Left lung (tissue), 10 donors: ENCODE measurements around the gene POMC. TPM values are rescaled to one million over a fixed set of nuclear protein-coding genes. Genes with fewer than 3 reads are reported as not detected.

Experiments
- ATAC-seq: fragments of 200-7000 bp; cut with Tn5 transposase; one replicate; pipeline ENCODE4 v1.9.1; 2020; ENCODE audit warnings: moderate library complexity
- DNase-seq, 4 donors: peaks; one replicate each; pipeline ENCODE4 v3.0.0-alpha.2; 2013 to 2020
- H3K27ac ChIP-seq, 2 donors: fragments of 200-600 bp; sonication (generic) in 1 of 2; one replicate each; pipeline versions ENCODE4 v1.5.0 to v1.8.0; 2020 to 2021
- H3K27me3 ChIP-seq, 2 donors: fragments of 200-600 bp; sonication (generic) in 1 of 2; one replicate each; pipeline versions ENCODE4 v1.5.0 to v1.8.0; 2020 to 2021
- H3K36me3 ChIP-seq, 2 donors: fragments of 200-600 bp; sonication (generic) in 1 of 2; one replicate each; pipeline versions ENCODE4 v1.5.0 to v1.8.0; 2020 to 2021
- H3K4me1 ChIP-seq, 2 donors: fragments of 200-600 bp; one replicate each; pipeline ENCODE4 v1.8.0; 2021
- H3K4me3 ChIP-seq, 2 donors: fragments of 200-600 bp; sonication (generic) in 1 of 2; one replicate each; pipeline versions ENCODE4 v1.5.0 to v1.8.0; 2020 to 2021; ENCODE audit warnings: mild to moderate bottlenecking in 1 of 2
- H3K9me3 ChIP-seq, 2 donors: fragments of 200-600 bp; sonication (generic) in 1 of 2; one replicate each; pipeline versions ENCODE4 v1.5.0 to v1.8.0; 2020 to 2021
- CTCF ChIP-seq, 2 donors: fragments of 200-600 bp; sonication (generic) in 1 of 2; IDR thresholded peaks; one replicate each; pipeline versions ENCODE4 v1.5.0 to v1.8.0; 2021; ENCODE audit warnings: antibody characterized with exemption in 2 of 2
- intact Hi-C, 2 donors: fragments of 100-400 bp; cut with DNase I; formaldehyde crosslinking; loops; one replicate each; pipeline versions ENCODE4 v1.11.2 to v1.14.2; 2022
- polyA plus RNA-seq, 6 donors: library from polyadenylated mRNA; unstranded; fragments of 120-200 nt; gene quantifications; one replicate each; pipeline ENCODE4 v1.2.1, GENCODE V29; 2013; ENCODE audit not compliant: insufficient read length in 6 of 6
- total RNA-seq, 2 donors: library from RNA; stranded (reverse); fragmentation: NEBNext Ultra II Directional; extraction: Animal tissue kit (Norgen Biotek cat#: 25700); gene quantifications; one replicate each; pipeline ENCODE4 v1.2.1, GENCODE V29; 2021
- donor health status: DM: no; HTN: yes; CAD: no.
- donor health status: DM: no; HTN: no; CAD: no.

POMC gene
- total and polyA plus RNA-seq, 8 donors = 0.74 to 3.7 (median 1.8) TPM

- H3K9me3 ChIP-seq = no peaks in the 10 kb centered on the region
- H3K27ac ChIP-seq = peak overlapping the region in 1 of 2 donors; percentile 71
Measured at GRCh38 chr2:25161055-25161781, 7.2 kb downstream of the POMC start.

GRCh38 chr2:25160376-25160775 is 8.0 kb downstream of the POMC start:
- Histone ChIP-seq H3K4me1 (no peaks in the 10 kb centered on the region), H3K36me3 (no peaks in the 10 kb centered on the region), H3K27me3 (peaks cover 0 to 38% of the 10 kb centered on the region in 2 donors), H3K9me3 (no peaks in the 10 kb centered on the region), H3K27ac (no peak overlapping the region), H3K4me3 (no peak overlapping the region)
- TF ChIP-seq CTCF (IDR thresholded peaks at IDR 0.05) = no peak
- DNase-seq (no peak), ATAC-seq (no peak)
- intact Hi-C loops = no loop called here

More at GRCh38 chr2:25161055-25161781, 7.2 kb downstream of the POMC start:
- ATAC-seq (peak; percentile 76), DNase-seq (peak in 3 of 4 donors; percentile 55 to 90 (median 75))
- Histone ChIP-seq H3K4me1 (no peaks in the 10 kb centered on the region), H3K4me3 (peak overlapping the region; percentile 32 to 48), H3K36me3 (no peaks in the 10 kb centered on the region), H3K27me3 (peaks cover 6 to 47% of the 10 kb centered on the region in 2 donors)
- intact Hi-C loops = no loop called here
- TF ChIP-seq CTCF (IDR thresholded peaks at IDR 0.05) = no peak

GRCh38 chr2:25159949-25160348 is 8.4 kb downstream of the POMC start:
- no peak overlapping the region for H3K27ac ChIP-seq
- ATAC-seq (no peak), DNase-seq (peak in 2 of 4 donors; percentile 31 to 64)
- intact Hi-C loops = no loop called here
- H3K4me3 ChIP-seq = no peak overlapping the region
- no peak for TF ChIP-seq CTCF (IDR thresholded peaks at IDR 0.05)
- no peaks in the 10 kb centered on the region for H3K36me3 ChIP-seq
- no peaks in the 10 kb centered on the region for H3K4me1 ChIP-seq
- peaks cover 0 to 34% of the 10 kb centered on the region in 2 donors for H3K27me3 ChIP-seq
- no peaks in the 10 kb centered on the region for H3K9me3 ChIP-seq

- intact Hi-C loops = no loop called here
- Histone ChIP-seq H3K4me1 (no peaks in the 10 kb centered on the region), H3K27me3 (peaks cover 0 to 19% of the 10 kb centered on the region in 2 donors), H3K4me3 (no peak overlapping the region), H3K27ac (no peak overlapping the region), H3K36me3 (no peaks in the 10 kb centered on the region), H3K9me3 (no peaks in the 10 kb centered on the region)
- TF ChIP-seq CTCF (IDR thresholded peaks at IDR 0.05) = no peak
- DNase-seq = no peak
- no peak for ATAC-seq
Measured at GRCh38 chr2:25158096-25158852, 10.1 kb downstream of the POMC start.

GRCh38 chr2:25155401-25155800 is 13.0 kb downstream of the POMC start:
- no peak for DNase-seq
- Histone ChIP-seq H3K27ac (no peak overlapping the region), H3K9me3 (no peaks in the 10 kb centered on the region), H3K4me1 (no peaks in the 10 kb centered on the region), H3K36me3 (no peaks in the 10 kb centered on the region), H3K27me3 (peaks cover 0 to under 1% of the 10 kb centered on the region in 2 donors), H3K4me3 (no peak overlapping the region)
- TF ChIP-seq CTCF (IDR thresholded peaks at IDR 0.05) = no peak
- intact Hi-C loops = no loop called here
- ATAC-seq = no peak
